ENCODE data around the gene KLK4.
A peak's percentile ranks its signal among the peaks of the same experiment; 100 is the strongest.

Gene KLK4, protein sequence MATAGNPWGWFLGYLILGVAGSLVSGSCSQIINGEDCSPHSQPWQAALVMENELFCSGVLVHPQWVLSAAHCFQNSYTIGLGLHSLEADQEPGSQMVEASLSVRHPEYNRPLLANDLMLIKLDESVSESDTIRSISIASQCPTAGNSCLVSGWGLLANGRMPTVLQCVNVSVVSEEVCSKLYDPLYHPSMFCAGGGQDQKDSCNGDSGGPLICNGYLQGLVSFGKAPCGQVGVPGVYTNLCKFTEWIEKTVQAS

DNA sequence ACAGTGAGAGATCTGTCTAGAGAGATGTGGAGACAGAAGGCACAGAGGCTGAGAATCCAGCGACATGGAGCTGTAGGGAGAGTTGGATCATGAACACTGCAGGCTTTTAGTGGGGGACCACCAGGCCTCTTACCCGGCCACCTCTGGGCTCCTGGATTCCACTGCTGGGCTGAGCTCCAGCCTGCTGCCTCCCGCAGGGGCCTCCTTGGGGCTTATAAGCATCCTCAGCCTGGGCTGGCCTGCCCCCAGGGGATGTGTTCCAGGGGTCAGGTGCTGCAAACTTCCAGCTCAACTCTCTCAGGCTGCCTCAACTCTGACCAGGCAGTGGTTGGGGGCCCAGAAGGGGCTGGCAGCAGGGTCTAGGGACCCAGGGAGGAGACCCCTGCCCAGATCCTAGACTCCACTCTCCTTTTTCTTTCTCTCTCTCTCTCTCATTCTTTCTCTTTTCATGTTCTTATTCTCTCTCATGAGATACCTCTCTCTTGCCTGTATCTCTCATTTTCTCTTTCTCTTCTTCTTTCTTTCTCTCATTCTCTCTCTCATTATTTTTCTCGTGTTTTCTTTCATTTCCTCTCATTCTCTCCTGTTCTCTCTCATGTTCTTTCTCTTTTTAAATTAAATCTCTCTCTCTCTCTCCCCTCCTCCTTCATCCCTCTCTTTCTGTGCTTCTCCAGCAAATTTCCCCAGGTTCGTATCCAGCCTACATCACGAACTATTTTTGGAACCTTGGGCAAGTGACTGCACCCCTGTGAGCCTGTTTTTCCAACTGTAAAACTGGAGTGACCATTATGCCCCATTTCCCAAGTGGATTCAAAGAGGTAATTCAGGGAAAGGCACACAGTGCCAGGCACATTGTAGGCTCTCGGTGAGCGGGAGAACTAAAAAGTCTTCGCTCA lies at the start of gene KLK4:
Gene KLK4, minus strand, starts transcription at position 190 of the 896 bp plus-strand sequence. CDS start 657 bp downstream, outside the sequence.
- no peak for DNase-seq

DNA sequence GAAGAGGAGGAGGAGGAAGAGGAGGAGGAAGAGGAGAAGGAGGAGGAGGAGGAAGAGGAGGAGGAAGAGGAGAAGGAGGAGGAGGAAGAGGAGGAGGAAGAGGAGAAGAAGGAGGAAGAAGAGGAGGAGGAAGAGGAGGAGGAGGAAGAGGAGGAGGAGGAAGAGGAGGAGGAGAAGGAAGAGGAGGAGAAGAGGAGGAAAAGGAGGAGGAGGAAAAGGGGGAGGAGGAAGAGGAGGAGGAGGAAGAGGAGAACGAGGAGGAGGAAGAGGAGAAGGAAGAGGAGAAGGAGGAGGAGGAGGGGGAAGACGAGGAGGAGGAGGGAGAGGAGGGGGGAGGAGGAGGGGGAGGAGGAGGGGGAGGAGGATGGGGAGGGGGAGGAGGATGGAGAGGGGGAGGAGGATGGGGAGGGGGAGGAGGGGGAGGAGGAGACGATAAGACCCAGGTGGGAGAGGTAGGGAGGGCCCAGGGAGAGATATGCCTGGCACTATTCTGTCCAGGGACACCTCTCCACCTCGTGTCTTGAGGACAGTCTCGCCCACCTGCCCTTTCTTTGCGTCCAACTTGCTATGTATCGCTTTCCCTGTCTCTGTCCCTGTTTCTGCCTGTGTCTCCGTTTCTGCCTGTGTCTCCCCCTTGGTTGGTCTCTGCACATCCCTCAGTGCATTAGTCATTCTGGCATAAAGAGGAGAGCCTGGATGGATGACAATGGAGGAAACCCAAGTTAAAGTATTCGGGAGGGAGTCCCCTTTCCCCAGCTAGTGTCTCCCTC lies 48.7 kb upstream of the KLK4 start:
- no peak for DNase-seq

DNA sequence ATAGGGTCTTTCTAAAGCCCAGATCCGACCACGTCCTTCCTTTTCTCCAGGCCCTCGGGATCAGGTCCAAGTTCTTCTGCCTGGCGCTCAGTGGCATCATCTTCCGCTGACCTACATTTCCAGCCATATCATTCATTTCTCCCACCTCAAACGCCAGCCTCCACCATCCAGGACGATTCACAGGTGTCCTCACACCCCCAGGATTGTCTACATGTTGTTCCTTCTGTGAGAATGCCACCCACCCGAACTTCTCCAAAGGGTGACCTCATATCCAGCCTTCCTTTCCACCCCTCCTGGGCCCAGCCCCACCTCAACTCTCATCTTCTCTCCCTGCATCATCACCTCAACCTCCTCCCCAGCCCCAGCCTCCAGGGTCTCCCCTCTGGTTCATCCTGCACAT lies 46.4 kb upstream of the KLK4 start:
- DNase-seq = no peak

DNA sequence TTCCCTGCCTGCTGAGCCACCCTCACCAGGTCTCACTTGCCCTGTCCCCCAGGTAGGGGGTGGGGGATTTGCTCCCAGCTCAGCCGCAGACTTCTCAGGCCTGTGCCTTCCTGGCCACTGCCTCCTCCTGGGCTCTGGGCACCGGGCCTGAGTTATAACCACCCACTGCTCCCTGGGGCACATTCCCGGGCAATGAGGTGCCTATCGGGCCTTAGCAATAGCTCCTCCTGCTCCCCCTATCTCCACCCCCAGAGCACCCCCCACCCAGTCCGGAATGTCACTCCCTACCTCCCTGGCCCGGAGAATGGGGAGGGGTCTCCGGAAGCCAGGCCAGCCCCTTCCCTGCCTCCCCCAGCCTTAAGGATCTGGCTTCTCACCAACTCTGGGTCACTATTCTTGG lies 41.7 kb upstream of the KLK4 start, which contains the start of gene KLK5:
Gene KLK5, minus strand, starts transcription at position 129 of the 400 bp plus-strand sequence. CDS start 381 bp downstream, outside the sequence.
- DNase-seq = no peak

DNA sequence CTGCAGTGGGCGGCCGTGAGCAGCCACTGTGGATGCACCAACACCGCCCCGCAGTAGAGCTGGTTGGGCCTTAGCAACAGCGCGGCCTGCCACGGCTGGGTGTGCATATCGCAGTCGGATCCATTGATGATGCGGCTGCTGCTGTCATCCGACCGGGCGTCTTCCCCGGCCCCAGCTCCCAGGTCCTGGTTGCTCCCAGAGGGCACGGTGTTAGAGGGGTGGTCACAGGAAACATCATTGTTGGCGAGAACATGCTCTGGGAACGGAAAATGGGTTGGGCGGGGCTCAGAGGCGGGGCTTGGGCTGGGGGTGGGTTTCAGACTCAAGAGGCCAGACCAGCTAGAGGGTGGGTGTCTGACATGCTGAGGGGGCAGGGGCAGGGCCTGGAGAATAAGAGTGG lies 38.7 kb upstream of the KLK4 start:
- DNase-seq = no peak

DNA sequence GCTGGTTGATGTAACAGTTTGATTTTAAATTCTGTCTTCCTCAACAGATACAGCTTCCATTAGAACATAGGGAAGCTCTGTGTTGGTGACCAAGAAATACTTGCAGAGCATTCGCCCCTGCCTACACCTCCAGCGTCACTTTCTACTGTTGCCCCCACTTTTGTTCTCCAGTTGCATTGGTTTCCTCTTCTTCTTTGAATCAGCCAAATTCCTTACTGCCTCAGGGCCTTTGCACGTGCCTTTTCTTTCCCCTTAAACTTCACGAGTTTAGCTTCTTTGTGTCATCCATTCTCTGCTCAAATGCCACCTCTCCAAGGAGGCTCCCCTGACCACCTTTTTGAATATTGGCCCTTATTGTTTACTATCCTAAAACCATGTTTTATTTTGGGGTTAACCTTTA lies 35.9 kb upstream of the KLK4 start:
- DNase-seq = no peak

DNA sequence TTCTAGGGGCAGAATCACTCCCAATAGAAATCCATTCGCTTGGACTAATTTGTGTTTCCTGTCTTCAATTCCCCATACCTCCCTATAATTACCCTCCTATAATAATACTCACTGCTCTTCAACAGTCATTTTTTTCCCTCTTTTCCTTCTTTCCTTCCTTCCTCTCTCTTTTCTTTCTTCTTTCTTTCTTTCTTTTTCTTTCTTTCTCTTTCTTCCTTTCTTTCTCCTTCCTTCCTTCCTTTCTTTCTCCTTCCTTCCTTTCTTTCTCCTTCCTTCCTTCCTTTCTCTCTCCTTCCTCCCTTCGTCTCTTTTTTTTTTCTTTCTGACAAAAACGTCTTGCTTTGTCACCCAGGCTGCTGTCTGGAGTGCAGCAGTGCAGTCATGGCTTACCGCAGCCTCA lies 33.6 kb upstream of the KLK4 start:
- DNase-seq = no peak

DNA sequence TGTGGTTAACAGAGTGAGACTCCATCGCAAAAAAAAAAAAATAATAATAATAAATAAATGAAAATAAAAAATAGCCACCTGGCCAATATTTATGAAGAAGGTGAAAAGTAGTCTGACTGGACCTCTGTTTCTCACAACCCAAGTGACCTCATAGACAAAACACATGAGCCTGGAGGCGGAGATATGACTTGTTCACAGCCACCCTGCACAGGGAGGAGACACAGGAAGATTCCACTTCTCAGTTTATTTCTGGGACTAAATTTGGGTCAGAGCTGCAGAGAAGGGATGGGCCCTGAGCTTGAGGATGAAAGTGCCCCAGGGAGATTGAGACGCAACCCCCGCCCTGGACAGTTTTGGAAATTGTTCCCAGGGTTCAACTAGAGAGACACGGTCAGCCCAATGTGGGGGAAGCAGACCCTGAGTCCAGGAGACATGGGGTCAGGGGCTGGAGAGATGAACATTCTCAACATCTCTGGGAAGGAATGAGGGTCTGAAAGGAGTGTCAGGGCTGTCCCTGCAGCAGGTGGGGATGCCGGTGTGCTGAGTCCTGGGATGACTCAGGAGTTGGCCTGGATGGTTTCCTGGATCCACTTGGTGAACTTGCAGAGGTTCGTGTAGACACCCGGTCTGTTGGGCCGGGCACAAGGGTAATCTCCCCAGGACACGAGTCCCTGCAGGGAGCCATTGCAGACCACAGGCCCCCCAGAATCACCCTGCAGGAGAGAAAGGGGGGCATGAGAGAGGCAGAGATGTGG lies 32.1 kb upstream of the KLK4 start:
- no peak for DNase-seq

DNA sequence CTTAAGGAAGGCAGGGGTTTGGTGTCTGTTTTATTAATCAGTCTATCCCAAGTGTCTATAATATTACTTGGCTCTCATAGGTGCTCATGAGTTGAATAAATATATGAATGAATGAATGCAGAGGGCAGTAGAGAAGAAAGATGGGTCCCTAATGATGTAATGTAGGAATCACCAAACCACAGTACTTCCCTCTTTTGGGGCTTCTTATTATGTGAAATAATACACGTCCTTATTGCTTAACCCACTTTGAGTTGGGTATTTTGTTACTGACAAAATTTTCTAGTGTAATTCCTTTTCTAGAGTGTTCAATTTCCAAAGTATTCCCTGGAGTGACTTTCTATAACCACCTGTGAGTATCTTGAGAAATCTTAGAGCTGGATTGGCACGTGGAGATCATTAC lies 28.4 kb upstream of the KLK4 start:
- DNase-seq = no peak

DNA sequence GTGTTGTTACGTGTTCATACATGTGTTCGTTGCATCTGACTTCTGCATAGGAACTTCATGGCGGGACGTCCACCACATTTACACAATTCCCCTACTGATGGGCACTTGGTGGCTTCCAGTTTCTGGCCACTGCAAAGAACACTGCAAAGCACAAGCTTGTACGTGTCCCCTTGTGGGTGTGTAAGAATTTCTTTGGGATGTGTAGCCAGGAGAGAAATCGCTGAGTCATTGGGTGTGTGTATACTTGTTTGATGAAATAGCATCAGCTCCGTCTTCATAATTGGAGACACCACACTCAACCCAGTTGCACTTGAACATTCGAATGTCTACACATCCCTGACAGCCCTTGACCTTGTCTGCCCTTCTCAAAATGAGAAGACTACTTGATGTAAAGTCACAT lies 22.4 kb upstream of the KLK4 start:
- no peak for DNase-seq

DNA sequence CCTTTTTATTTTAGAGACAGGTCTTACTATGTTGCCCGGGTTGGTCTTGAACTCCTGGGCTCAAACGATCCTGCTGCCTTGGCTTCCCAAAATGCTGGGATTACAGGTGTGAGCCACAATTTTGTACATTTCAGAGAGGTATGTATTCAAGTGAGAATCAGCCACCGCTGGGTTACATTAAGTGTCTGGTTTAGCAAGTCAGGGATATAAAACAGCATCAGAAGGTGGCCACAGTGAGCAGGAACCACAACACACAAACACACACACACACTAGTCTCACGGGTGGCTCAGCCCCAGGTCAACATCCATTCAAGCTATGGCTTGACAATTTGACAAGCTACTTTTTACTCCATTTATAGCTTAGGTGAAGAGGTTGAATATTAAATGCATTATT lies 21.5 kb upstream of the KLK4 start:
- DNase-seq = no peak

DNA sequence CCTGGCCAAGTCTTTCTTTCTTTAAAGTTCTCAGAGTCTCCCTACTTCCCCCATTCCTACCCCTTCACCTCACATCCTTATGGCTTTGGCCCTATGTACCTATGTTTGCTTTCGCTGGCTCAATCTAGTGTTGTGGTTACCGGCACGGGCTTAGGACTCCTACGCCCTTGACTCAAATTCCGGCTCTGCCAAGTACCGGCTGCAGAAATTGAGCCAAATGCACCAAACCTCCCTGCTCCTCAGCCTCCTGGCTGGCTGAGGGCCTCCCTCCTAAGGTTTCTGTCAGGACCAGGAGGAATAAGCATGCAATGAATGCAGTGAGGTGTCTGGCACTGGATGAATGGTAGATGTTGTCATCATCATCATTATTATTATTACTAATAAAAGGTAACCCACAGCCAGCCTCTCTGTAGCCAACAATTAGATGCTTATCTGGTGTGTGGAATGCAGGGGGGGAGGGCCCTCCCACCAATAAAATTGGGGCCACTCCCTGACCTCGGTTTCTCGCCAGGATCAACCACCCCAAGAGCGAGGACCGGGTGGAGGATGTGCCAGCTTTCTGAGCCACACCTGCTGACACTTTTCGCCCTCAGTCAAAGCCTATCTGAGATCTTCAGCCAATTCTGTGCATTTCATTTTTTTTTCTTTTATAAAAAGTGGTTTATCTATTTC lies 21.0 kb upstream of the KLK4 start:
- no peak for DNase-seq

DNA sequence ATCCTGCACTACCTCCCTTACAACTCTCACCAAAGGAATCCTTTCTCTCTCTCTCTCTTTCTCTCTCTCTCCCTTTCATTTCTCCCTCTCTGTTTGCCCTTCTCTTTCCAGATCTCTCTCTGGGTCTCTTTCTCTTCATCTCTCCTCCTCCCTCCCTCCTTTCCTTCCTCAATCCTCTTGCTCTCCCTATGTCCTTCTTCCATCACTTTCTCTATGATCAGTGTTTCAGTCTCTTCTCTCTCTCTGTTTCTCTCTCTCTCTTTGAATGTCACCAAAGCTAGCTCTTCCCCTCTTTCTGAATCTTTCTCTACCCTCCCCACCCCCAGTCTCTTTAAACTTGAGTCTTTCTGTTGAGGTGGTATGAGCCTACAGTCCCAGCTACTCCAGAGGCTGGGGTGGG lies 19.8 kb upstream of the KLK4 start:
- no peak for DNase-seq

DNA sequence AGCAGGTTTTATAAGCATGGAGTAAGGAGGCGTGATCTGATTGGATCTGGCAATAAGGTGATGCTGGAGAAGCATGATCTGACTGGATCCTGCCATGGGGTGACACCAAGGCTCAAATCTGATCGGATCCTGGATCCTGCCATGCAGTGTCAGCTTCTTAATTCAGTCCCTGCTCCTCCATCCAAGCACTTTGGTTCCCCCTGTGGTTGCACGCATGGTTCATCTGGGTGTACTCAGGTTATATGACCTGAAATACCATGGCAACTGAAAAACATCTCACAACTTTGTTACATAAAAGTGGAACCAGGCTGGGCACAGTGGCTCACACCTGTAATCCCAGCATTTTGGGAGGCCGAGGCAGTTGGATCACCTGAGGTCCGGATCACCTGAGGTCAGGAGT lies 17.6 kb upstream of the KLK4 start:
- DNase-seq = no peak

DNA sequence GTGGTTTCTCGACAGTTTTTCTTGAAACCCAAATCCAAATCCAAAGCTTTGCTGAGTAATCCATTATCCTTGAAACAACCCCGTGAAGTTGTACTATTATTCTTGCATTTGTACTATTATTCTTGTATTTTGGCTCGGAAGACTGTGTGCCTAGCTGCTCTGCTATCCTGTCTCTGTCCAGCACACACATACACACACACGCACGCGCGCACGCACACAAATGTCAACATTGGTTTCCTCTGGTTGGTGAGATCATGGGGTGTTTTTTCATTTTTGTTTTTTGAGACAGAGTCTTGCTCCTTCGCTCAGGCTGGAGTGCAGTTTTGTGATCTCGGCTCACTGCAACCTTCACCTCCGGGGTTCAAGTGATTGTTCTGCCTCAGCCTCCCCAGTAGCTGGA lies 14.9 kb upstream of the KLK4 start:
- no peak for DNase-seq

DNA sequence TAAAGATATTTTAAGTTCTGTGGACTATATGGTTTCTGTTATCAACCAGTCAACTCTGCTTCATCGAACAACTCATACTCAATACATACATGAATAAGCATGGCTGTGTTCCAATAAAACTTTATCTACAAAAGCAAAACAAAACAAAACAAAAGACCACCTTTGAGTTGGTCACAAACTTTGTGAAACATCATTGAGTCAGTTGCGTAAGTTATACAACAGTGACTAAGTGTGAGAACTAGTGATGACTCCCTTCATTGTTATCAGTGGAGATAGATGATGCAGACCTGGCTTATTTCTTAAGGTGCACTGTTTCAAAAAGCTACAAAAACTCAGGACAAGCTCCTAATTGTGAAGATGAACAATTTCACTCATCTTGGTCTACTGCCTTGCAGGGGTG lies 14.5 kb upstream of the KLK4 start:
- DNase-seq = no peak

DNA sequence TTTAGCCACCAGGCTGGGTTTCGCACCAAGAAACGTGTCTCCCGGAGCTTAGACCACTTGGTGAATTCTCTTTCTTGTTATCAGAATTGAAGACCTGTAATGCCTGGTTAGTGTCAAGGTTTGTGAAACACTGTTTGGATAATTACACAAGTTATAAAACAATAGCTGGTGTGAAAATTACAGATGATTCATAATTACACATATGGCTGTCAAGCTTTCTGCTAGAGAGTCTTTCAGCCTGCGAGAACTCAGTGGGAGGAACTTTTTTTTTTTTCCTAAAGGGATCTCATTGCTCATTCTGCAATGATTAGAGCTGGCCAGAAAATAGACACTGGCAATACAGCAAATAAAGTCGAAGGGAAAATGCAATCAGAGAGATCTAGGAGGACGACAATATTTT lies 13.4 kb upstream of the KLK4 start:
- DNase-seq = no peak

DNA sequence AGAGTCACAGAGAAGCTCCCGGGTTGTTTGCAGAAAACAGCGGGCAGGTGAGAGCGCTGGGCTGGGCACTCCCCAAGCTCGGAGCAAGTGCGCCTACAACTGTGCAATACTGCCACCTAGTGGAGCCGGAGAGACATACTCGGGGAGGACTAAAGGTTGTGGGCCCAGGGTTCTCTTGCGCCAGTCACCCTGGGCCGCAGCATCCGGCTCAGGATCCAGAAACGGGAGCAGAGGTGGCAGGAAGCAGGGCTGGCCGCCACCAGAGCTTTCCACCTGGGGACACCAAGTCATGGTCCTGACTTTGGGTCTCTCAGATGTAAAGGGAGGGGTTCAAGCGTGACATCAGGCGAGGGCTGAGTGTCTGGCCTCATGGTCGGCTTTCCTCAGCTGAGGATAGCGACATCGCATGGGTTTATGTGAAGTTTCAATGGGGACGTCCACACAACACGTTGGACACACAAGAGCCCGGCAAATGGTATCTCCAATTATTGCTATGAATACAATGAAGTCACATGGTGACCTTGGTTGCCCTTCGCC lies 11.2 kb upstream of the KLK4 start:
- peak; percentile 41 for DNase-seq

DNA sequence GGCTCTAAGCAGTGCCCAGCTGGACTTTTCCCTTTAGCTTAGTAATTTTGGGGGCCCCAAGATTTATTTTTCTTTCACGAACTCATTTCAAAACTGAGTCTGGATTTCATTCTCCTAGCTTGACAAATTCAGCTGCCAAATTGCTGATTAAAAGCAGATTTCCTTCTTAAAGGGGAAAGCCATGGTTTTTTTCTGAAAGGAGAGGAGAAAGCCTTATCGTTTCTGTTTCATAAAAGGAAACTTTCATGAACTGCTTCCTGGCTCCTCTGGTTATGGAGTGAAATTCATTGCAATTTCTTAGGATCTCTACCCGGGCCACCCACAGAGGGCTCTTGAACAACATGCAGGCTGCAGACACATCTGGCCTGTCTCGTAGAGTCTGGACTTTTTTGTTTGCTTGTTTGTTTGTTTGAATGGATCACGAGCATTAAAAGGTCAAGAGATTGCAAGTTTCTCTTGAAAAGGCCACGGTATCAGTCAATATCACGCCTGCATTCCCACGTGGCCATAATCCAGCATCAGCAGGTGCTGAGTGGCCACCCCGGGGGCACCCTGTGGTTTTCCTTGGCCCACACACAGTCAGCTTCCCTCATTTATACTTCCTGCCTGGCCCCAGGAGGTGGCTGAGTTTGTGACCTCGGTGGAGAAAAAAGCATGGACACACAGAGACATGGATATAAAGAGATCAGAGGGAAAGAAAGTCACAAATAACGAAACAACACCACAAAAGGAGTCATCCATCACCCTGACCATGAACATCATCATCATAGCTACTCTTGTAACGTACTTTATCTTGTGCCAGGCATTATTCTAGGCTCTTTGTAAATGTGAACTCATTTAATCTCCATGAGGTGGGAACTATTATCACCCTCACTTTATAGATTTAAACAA lies 10.5 kb upstream of the KLK4 start:
- no peak for DNase-seq

DNA sequence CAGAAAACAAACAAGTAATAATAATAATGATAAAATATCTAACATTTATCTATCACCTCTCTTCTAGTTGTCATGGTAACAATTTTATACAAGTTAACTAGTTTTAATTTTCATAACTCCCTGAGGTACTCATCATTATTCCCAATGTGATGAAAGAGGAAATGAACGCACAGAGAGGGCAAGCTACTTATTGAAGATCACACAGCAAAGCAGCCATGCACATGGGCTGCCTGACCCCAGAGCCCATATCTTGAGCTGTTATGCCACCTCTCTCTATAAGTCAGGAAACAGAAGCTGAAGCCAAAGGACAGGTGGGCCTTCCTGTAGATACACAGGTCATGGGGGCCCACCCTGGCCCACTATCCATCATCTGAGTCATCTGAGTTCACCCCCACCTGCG lies 4.9 kb upstream of the KLK4 start:
- DNase-seq = no peak
